H9 (cell line): ENCODE measurements around the gene BICD1. TPM values are rescaled to one million over a fixed set of nuclear protein-coding genes. Genes with fewer than 3 reads are reported as not detected.

ENCODE experiments used
- DNase-seq: peaks from one replicate; pipeline ENCODE4 v3.0.0-alpha.2; 2017
- H2AFZ ChIP-seq: one replicate; pipeline ENCODE4 v1.6.1; 2013; ENCODE audit warnings: mild to moderate bottlenecking, low read length, control low read depth, moderate library complexity
- H2AK5ac ChIP-seq: 2 replicates; pipeline ENCODE4 v1.6.1; 2013; ENCODE audit warnings: low read length, control low read depth, mixed read lengths; ENCODE audit not compliant: insufficient read length
- H2BK120ac ChIP-seq: one replicate; pipeline ENCODE4 v1.6.1; 2013; ENCODE audit warnings: low read depth, mild to moderate bottlenecking, low read length, control low read depth, inconsistent platforms; ENCODE audit not compliant: poor library complexity, severe bottlenecking
- H2BK12ac ChIP-seq: 2 replicates; pipeline ENCODE4 v1.6.1; 2013; ENCODE audit warnings: low read length, control low read depth, mixed read lengths, low read depth; ENCODE audit not compliant: insufficient read length
- H2BK15ac ChIP-seq: 2 replicates; pipeline ENCODE4 v1.6.1; 2013; ENCODE audit warnings: low read depth, low read length, control low read depth
- H2BK20ac ChIP-seq: one replicate; pipeline ENCODE4 v1.6.1; 2013; ENCODE audit warnings: low read depth, mild to moderate bottlenecking, low read length, control low read depth, inconsistent platforms; ENCODE audit not compliant: poor library complexity, severe bottlenecking
- H2BK5ac ChIP-seq: 2 replicates; pipeline ENCODE4 v1.6.1; 2013; ENCODE audit warnings: low read length, control low read depth, mixed read lengths; ENCODE audit not compliant: insufficient read length
- H3K14ac ChIP-seq: 2 replicates; pipeline ENCODE4 v1.6.1; 2013; ENCODE audit warnings: low read length, control low read depth; ENCODE audit not compliant: insufficient read depth
- H3K18ac ChIP-seq: 2 replicates; pipeline ENCODE4 v1.6.1; 2013; ENCODE audit warnings: low read depth, mild to moderate bottlenecking, mixed read lengths, low read length, control low read depth; ENCODE audit not compliant: insufficient read length
- H3K23ac ChIP-seq: 2 replicates; pipeline ENCODE4 v1.6.1; 2013; ENCODE audit warnings: low read length, control low read depth, mixed read lengths, low read depth; ENCODE audit not compliant: insufficient read length
- H3K23me2 ChIP-seq: 2 replicates; pipeline ENCODE4 v1.6.1; 2013; ENCODE audit warnings: low read depth, mild to moderate bottlenecking, mixed read lengths, low read length, control low read depth; ENCODE audit not compliant: insufficient read length, poor library complexity, severe bottlenecking
- H3K27ac ChIP-seq: 2 replicates; pipeline ENCODE4 v1.5.1; 2013; ENCODE audit warnings: low read length, control low read depth, mixed read lengths, low read depth; ENCODE audit not compliant: insufficient read length
- H3K27me3 ChIP-seq: 2 replicates; pipeline ENCODE4 v1.6.1; 2013; ENCODE audit warnings: low read length, control low read depth, inconsistent platforms; ENCODE audit not compliant: insufficient read depth
- H3K4ac ChIP-seq: 2 replicates; pipeline ENCODE4 v1.6.1; 2013; ENCODE audit warnings: low read depth, mild to moderate bottlenecking, control low read depth, inconsistent platforms, low read length, moderate library complexity
- H3K4me1 ChIP-seq: 2 replicates; pipeline ENCODE4 v1.6.1; 2013; ENCODE audit warnings: low read length, control low read depth, inconsistent platforms; ENCODE audit not compliant: insufficient read depth
- H3K4me2 ChIP-seq: 2 replicates; pipeline ENCODE4 v1.6.1; 2013; ENCODE audit warnings: low read length, control low read depth, mixed read lengths; ENCODE audit not compliant: insufficient read length, insufficient read depth
- H3K56ac ChIP-seq: 2 replicates; pipeline ENCODE4 v1.6.1; 2013; ENCODE audit warnings: low read depth, mild to moderate bottlenecking, mixed read lengths, low read length, control low read depth; ENCODE audit not compliant: insufficient read length
- H3K79me1 ChIP-seq: 2 replicates; pipeline ENCODE4 v1.6.1; 2013; ENCODE audit warnings: low read depth, mild to moderate bottlenecking, moderate library complexity, low read length, control low read depth, inconsistent platforms; ENCODE audit not compliant: insufficient read depth, poor library complexity, severe bottlenecking
- H3K79me2 ChIP-seq: 2 replicates; pipeline ENCODE4 v1.6.1; 2013; ENCODE audit warnings: low read length, control low read depth, inconsistent platforms; ENCODE audit not compliant: insufficient read depth
- H3K9ac ChIP-seq: 2 replicates; pipeline ENCODE4 v1.6.1; 2013; ENCODE audit warnings: low read length, control low read depth, mixed read lengths; ENCODE audit not compliant: insufficient read length; ENCODE audit errors: extremely low read depth
- H3K9me3 ChIP-seq: one replicate; pipeline ENCODE4 v1.6.1; 2013; ENCODE audit warnings: low read depth, low read length, inconsistent platforms; ENCODE audit not compliant: control insufficient read depth
- H3T11ph ChIP-seq: one replicate; pipeline ENCODE4 v1.6.1; 2013; ENCODE audit warnings: mild to moderate bottlenecking, low read length, control low read depth, inconsistent platforms
- H4K20me1 ChIP-seq: one replicate; pipeline ENCODE4 v1.6.1; 2013; ENCODE audit not compliant: control insufficient read depth, insufficient read length, insufficient read depth
- H4K5ac ChIP-seq: 2 replicates; pipeline ENCODE4 v1.6.1; 2013; ENCODE audit warnings: low read depth, mild to moderate bottlenecking, mixed read lengths, low read length, control low read depth; ENCODE audit not compliant: insufficient read length
- H4K8ac ChIP-seq: replicated peaks from 2 replicates; pipeline ENCODE4 v1.6.1; 2013; ENCODE audit warnings: low read length, control low read depth, mixed read lengths, low read depth; ENCODE audit not compliant: insufficient read length
- H4K91ac ChIP-seq: 2 replicates; pipeline ENCODE4 v1.6.1; 2013; ENCODE audit warnings: low read depth, mild to moderate bottlenecking, moderate library complexity, mixed read lengths, low read length, control low read depth; ENCODE audit not compliant: insufficient read length
- H3K27ac Mint-ChIP-seq, 3 experiments: 2 replicates in 2 of 3; 3 replicates in 1 of 3; pipeline ENCODE4 v1.8.0; 2020 to 2021; ENCODE audit warnings: mixed read lengths in 3 of 3, mild to moderate bottlenecking in 1 of 3, moderate library complexity in 1 of 3
- H3K27me3 Mint-ChIP-seq: 2 replicates; pipeline ENCODE4 v1.8.0; 2021; ENCODE audit warnings: low read depth, mild to moderate bottlenecking, moderate library complexity, mixed read lengths
- H3K36me3 Mint-ChIP-seq, 3 experiments: 2 replicates in 2 of 3; 3 replicates in 1 of 3; pipeline ENCODE4 v1.8.0; 2020 to 2021; ENCODE audit warnings: low read depth in 3 of 3, mixed read lengths in 3 of 3; ENCODE audit not compliant: insufficient read depth in 1 of 3
- H3K4me1 Mint-ChIP-seq, 2 experiments: 2 replicates each; pipeline ENCODE4 v1.8.0; 2020; ENCODE audit warnings: mixed read lengths in 2 of 2
- H3K4me3 Mint-ChIP-seq, 2 experiments: 2 replicates in 1 of 2; 3 replicates in 1 of 2; pipeline ENCODE4 v1.8.0; 2020 to 2021; ENCODE audit warnings: mild to moderate bottlenecking in 2 of 2, mixed read lengths in 2 of 2, moderate library complexity in 1 of 2
- H3K9me3 Mint-ChIP-seq, 2 experiments: 2 replicates in 1 of 2; 3 replicates in 1 of 2; pipeline ENCODE4 v1.8.0; 2020; ENCODE audit warnings: mild to moderate bottlenecking in 2 of 2, mixed read lengths in 2 of 2, moderate library complexity in 1 of 2
- WGBS: extraction: QIAGEN DNeasy Blood & Tissue Kit; methylation state at CpG from one replicate; pipeline ENCODE4 v1.1.7; 2013; ENCODE audit warnings: missing lambda C conversion rate, low lambda C conversion rate, mixed read lengths; ENCODE audit not compliant: insufficient read length; ENCODE audit errors: extremely low coverage; 5-methylcytosine and 5-hydroxymethylcytosine counted together
- total RNA-seq: library from RNA; stranded (reverse); gene quantifications from 2 replicates; pipeline ENCODE4 v1.2.1, GENCODE V29; 2021
- TF ChIP-seq, protein P1 (sequence below): fragments of 200-600 bp; sonication (generic); conservative IDR thresholded peaks from 3 replicates; pipeline ENCODE4 v1.8.0; 2021; ENCODE audit warnings: antibody characterized with exemption, mild to moderate bottlenecking

BICD1 gene
- total RNA-seq, 1 experiment from 2014 or later, result 134 TPM

DNA sequence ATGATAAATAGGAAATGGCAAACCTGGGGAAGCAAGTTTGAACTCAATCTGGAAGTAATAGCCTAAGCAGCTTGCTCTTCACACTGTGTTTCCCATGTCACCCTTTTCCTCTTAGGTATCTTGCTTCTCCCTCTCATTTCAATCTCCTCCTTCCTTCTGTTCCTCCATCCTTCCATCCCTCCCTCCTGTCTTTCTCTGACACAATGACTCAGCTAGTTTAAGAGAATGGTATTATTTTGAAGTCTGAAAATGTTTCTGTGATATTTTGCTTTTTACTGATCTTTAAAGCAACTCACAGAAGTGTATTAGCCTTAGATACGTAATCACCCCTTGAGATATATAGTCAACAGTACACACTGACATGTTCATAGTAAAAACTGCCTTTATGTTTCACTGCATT, 236.8 kb downstream of the BICD1 start:
- DNase-seq, result no peak
- Histone ChIP-seq H3K27me3 (no peaks in the 10 kb centered on the region), H3K9ac (no peak overlapping the region), H3K23me2 (no peaks in the 10 kb centered on the region), H4K8ac (no peak overlapping the region), H2AK5ac (no peak overlapping the region), H3K79me2 (no peaks in the 10 kb centered on the region), H4K20me1 (no peaks in the 10 kb centered on the region), H3K27ac (no peak overlapping the region), H2BK15ac (no peak overlapping the region), H3K4me1 (no peaks in the 10 kb centered on the region; the same call in 1 of the 2 replicates), H2AFZ (no peak overlapping the region), H3K56ac (no peak overlapping the region), H2BK12ac (no peak overlapping the region), H4K91ac (no peak overlapping the region), H3K18ac (no peak overlapping the region), H2BK20ac (no peak overlapping the region), H3K14ac (no peak overlapping the region), H3K4ac (no peak overlapping the region), H3T11ph (no peak overlapping the region), H3K9me3 (no peaks in the 10 kb centered on the region), H4K5ac (no peak overlapping the region), H2BK120ac (no peak overlapping the region), H2BK5ac (no peak overlapping the region), H3K4me2 (no peak overlapping the region), H3K79me1 (no peaks in the 10 kb centered on the region), H3K23ac (no peak overlapping the region)
- Mint-ChIP-seq H3K27ac (peak overlapping the region in 2 of 3 experiments; percentile 50 to 82; a peak in 3 of 7 replicates), H3K36me3 (peaks cover 0 to 37% (median 23%) of the 10 kb centered on the region in 3 experiments; a peak in 5 of 7 replicates), H3K9me3 (no peaks in the 10 kb centered on the region), H3K4me1 (peaks cover 0 to 2% of the 10 kb centered on the region in 2 experiments; a peak in 1 of 4 replicates), H3K27me3 (no peaks in the 10 kb centered on the region), H3K4me3 (no peak overlapping the region)
- TF ChIP-seq, protein P1, sequence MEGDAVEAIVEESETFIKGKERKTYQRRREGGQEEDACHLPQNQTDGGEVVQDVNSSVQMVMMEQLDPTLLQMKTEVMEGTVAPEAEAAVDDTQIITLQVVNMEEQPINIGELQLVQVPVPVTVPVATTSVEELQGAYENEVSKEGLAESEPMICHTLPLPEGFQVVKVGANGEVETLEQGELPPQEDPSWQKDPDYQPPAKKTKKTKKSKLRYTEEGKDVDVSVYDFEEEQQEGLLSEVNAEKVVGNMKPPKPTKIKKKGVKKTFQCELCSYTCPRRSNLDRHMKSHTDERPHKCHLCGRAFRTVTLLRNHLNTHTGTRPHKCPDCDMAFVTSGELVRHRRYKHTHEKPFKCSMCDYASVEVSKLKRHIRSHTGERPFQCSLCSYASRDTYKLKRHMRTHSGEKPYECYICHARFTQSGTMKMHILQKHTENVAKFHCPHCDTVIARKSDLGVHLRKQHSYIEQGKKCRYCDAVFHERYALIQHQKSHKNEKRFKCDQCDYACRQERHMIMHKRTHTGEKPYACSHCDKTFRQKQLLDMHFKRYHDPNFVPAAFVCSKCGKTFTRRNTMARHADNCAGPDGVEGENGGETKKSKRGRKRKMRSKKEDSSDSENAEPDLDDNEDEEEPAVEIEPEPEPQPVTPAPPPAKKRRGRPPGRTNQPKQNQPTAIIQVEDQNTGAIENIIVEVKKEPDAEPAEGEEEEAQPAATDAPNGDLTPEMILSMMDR, result no peak
- WGBS, result no CpG with 5 or more reads among the region's 1 CpG
